Caco-2 (cell line): ENCODE data around the gene TTLL8. TPM values are rescaled to one million over a fixed set of nuclear protein-coding genes. Genes with fewer than 3 reads are reported as not detected.

Source experiments
- BruUV-seq: library from RNA; stranded (reverse); fragments of 400-500 nt; replicated peaks from 2 replicates; lab custom pipeline; 2021; lab: Mats Ljungman, UMichigan
- CTCF ChIA-PET: fragments of 300-600 bp; sonication (Branson Sonifier 250); formaldehyde crosslinking; loops from one replicate; lab custom pipeline; 2022; ENCODE audit warnings: antibody characterized with exemption; lab: Charles Lee
- POLR2A ChIA-PET: fragments of 300-600 bp; sonication (Branson Sonifier 250); formaldehyde crosslinking; loops from one replicate; lab custom pipeline; 2022; ENCODE audit warnings: antibody characterized with exemption; lab: Charles Lee
- DNase-seq, 2 experiments: peaks; one replicate each; pipeline versions ENCODE4 v3.0.0 to v3.0.0-alpha.2; 2020 to 2022
- H3K27me3 ChIP-seq: replicated peaks from 2 replicates; pipeline ENCODE4 v1.6.0; 2011; ENCODE audit warnings: low read length; ENCODE audit not compliant: control insufficient read depth, insufficient read depth
- H3K36me3 ChIP-seq: 2 replicates; pipeline ENCODE4 v1.5.1; 2011; ENCODE audit warnings: low read length; ENCODE audit not compliant: control insufficient read depth, insufficient read depth
- H3K4me1 ChIP-seq: fragments of 250-450 bp; sonication (Bioruptor Pico); 2 replicates; pipeline ENCODE4 v1.5.1; 2020; ENCODE audit warnings: mild to moderate bottlenecking
- H3K4me3 ChIP-seq: 2 replicates; pipeline ENCODE4 v1.5.1; 2011; ENCODE audit warnings: low read depth, mild to moderate bottlenecking, control low read depth, low read length
- H3K9me3 ChIP-seq: fragments of 250-450 bp; sonication (Bioruptor Pico); 2 replicates; pipeline ENCODE4 v1.5.1; 2020; ENCODE audit warnings: mild to moderate bottlenecking, moderate library complexity
- H3K27ac Mint-ChIP-seq: one replicate; pipeline ENCODE4 v1.8.0; 2022; ENCODE audit warnings: mixed read lengths; ENCODE audit not compliant: unreplicated experiment
- H3K27me3 Mint-ChIP-seq: one replicate; pipeline ENCODE4 v1.8.0; 2022; ENCODE audit warnings: mixed read lengths; ENCODE audit not compliant: insufficient read depth, unreplicated experiment
- H3K36me3 Mint-ChIP-seq: one replicate; pipeline ENCODE4 v1.8.0; 2022; ENCODE audit warnings: mild to moderate bottlenecking, mixed read lengths; ENCODE audit not compliant: insufficient read depth, unreplicated experiment
- H3K4me1 Mint-ChIP-seq: one replicate; pipeline ENCODE4 v1.8.0; 2022; ENCODE audit warnings: low read depth, mixed read lengths; ENCODE audit not compliant: unreplicated experiment
- H3K4me3 Mint-ChIP-seq: one replicate; pipeline ENCODE4 v1.8.0; 2022; ENCODE audit warnings: mild to moderate bottlenecking, moderate library complexity, mixed read lengths; ENCODE audit not compliant: unreplicated experiment
- H3K9me3 Mint-ChIP-seq: one replicate; pipeline ENCODE4 v1.8.0; 2022; ENCODE audit warnings: mixed read lengths; ENCODE audit not compliant: unreplicated experiment
- CTCF ChIP-seq, 2 experiments: fragments of 200-600 bp in 1 of 2; IDR thresholded peaks; 1 replicate in 1 of 2; 2 replicates in 1 of 2; pipeline versions ENCODE4 v1.5.1 to v1.8.0; 2011 to 2022; ENCODE audit warnings: antibody characterized with exemption in 1 of 2, control low read depth in 1 of 2, inconsistent platforms in 1 of 2, low read depth in 1 of 2, low read length in 1 of 2, mild to moderate bottlenecking in 1 of 2, moderate library complexity in 1 of 2; ENCODE audit not compliant: insufficient read depth in 1 of 2, severe bottlenecking in 1 of 2, unreplicated experiment in 1 of 2
- intact Hi-C: fragments of 100-400 bp; cut with micrococcal nuclease; formaldehyde crosslinking; loops from one replicate; pipeline ENCODE4 v1.10.0; 2022; ENCODE audit not compliant: unreplicated experiment
- total RNA-seq: library from RNA; stranded (reverse); gene quantifications from 2 replicates; pipeline ENCODE4 v1.2.3, GENCODE V29; 2022

The TTLL8 gene
- total RNA-seq, 1 experiment from 2014 or later, result not detected

GRCh38 chr22:50047346-50047745 lies 10.8 kb downstream of the TTLL8 start:
- Histone ChIP-seq H3K27me3 (no peaks in the 10 kb centered on the region), H3K9me3 (no peaks in the 10 kb centered on the region), H3K4me1 (no peaks in the 10 kb centered on the region), H3K4me3 (no peak overlapping the region), H3K36me3 (no peaks in the 10 kb centered on the region)
- Mint-ChIP-seq H3K36me3 (no peaks in the 10 kb centered on the region), H3K9me3 (peaks cover 10% of the 10 kb centered on the region), H3K4me3 (no peak overlapping the region), H3K27ac (no peak overlapping the region), H3K4me1 (no peaks in the 10 kb centered on the region), H3K27me3 (peaks cover 8% of the 10 kb centered on the region)
- ChIA-PET CTCF (no interaction called here), POLR2A (no interaction called here)
- intact Hi-C loops, result no loop called here
- TF ChIP-seq CTCF (IDR thresholded peaks at IDR 0.05; ENCODE audit: insufficient read depth in 1 of 2, low read depth in 1 of 2, low read length in 1 of 2, severe bottlenecking in 1 of 2, unreplicated experiment in 1 of 2), result no peak
- peak in 1 of 2 experiments; percentile 16 for DNase-seq
- no TSS peak for BruUV-seq

- Mint-ChIP-seq H3K9me3 (peaks cover 10% of the 10 kb centered on the region), H3K27ac (no peak overlapping the region), H3K4me1 (no peaks in the 10 kb centered on the region), H3K27me3 (peaks cover 8% of the 10 kb centered on the region), H3K36me3 (no peaks in the 10 kb centered on the region), H3K4me3 (no peak overlapping the region)
- Histone ChIP-seq H3K9me3 (no peaks in the 10 kb centered on the region), H3K4me3 (no peak overlapping the region), H3K4me1 (no peaks in the 10 kb centered on the region), H3K27me3 (no peaks in the 10 kb centered on the region), H3K36me3 (no peaks in the 10 kb centered on the region)
- DNase-seq, result peak in 1 of 2 experiments; percentile 7
- CTCF ChIA-PET, result no interaction called here
- POLR2A ChIA-PET, result no interaction called here
- no peak for TF ChIP-seq CTCF (IDR thresholded peaks at IDR 0.05; ENCODE audit: insufficient read depth in 1 of 2, low read depth in 1 of 2, low read length in 1 of 2, severe bottlenecking in 1 of 2, unreplicated experiment in 1 of 2)
- intact Hi-C loops, result no loop called here
- no TSS peak for BruUV-seq
Observed at GRCh38 chr22:50046481-50047245, 11.4 kb downstream of the TTLL8 start.

GRCh38 chr22:50046019-50046415 lies 12.1 kb downstream of the TTLL8 start:
- Mint-ChIP-seq H3K4me1 (no peaks in the 10 kb centered on the region), H3K9me3 (peaks cover 10% of the 10 kb centered on the region), H3K27ac (no peak overlapping the region), H3K4me3 (no peak overlapping the region), H3K27me3 (peaks cover 8% of the 10 kb centered on the region), H3K36me3 (no peaks in the 10 kb centered on the region)
- no peak for TF ChIP-seq CTCF (IDR thresholded peaks at IDR 0.05; ENCODE audit: insufficient read depth in 1 of 2, low read depth in 1 of 2, low read length in 1 of 2, severe bottlenecking in 1 of 2, unreplicated experiment in 1 of 2)
- no peaks in the 10 kb centered on the region for H3K27me3 ChIP-seq
- no peak for DNase-seq
- H3K4me3 ChIP-seq, result no peak overlapping the region
- ChIA-PET POLR2A (no interaction called here), CTCF (no interaction called here)
- H3K36me3 ChIP-seq, result no peaks in the 10 kb centered on the region
- intact Hi-C loops, result no loop called here
- no peaks in the 10 kb centered on the region for H3K4me1 ChIP-seq
- H3K9me3 ChIP-seq, result no peaks in the 10 kb centered on the region
- no TSS peak for BruUV-seq
